DND-41 (cell line): Measurements from ENCODE around the gene ELAPOR1.
A peak's percentile ranks its signal among the peaks of the same experiment; 100 is the strongest.

Experiments used
- CTCF ChIP-seq: IDR thresholded peaks from 2 replicates; pipeline ENCODE4 v1.5.1; 2012; ENCODE audit warnings: borderline replicate concordance, low read length, moderate library complexity, mild to moderate bottlenecking; ENCODE audit not compliant: poor library complexity, severe bottlenecking; ENCODE audit errors: extremely low read depth
- EZH2 ChIP-seq: IDR thresholded peaks from 3 replicates; pipeline ENCODE4 v1.6.1; 2012; ENCODE audit warnings: borderline replicate concordance, low read depth, mild to moderate bottlenecking, moderate library complexity, low read length, inconsistent platforms; ENCODE audit not compliant: severe bottlenecking

DNA sequence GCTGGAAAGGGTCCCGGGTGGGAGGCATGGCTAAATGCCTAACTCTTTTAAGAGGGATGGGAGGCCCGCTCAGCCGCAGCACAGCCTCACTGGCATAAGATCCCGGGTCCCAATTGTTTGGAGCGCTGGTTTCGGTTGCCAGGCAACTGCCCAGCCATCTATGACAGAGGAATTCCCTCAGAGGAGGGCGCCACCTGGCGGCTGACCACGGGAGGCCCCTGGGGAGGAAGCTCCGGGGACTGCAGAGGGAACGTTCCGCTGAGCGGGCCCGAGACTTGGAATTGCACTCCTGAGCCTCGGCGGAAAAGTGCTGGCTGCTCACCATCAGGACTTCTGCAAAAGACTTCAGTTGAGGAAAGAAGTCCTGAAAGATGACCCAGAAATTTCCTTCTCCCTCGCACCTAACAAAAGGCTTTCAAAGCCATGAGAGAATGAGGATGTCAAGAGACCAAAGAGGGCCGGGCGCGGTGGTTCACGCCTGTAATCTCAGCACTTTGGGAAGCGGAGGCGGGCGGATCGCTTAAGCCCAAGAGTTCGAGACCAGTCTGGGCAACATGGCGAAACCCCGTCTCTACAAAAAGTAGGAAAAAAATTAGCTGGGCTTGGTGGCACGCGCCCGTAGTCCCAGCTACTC lies 1.1 kb upstream of the ELAPOR1 start:
- TF ChIP-seq CTCF (peak; percentile 91), EZH2 (no peak)
